ENCODE results near the gene FRRS1L. TPM values are rescaled to one million over a fixed set of nuclear protein-coding genes. Genes with fewer than 3 reads are reported as not detected.
A peak's percentile ranks its signal among the peaks of the same experiment; 100 is the strongest.

FRRS1L gene
- total RNA-seq, 1 experiment from 2014 or later, result not detected

DNA sequence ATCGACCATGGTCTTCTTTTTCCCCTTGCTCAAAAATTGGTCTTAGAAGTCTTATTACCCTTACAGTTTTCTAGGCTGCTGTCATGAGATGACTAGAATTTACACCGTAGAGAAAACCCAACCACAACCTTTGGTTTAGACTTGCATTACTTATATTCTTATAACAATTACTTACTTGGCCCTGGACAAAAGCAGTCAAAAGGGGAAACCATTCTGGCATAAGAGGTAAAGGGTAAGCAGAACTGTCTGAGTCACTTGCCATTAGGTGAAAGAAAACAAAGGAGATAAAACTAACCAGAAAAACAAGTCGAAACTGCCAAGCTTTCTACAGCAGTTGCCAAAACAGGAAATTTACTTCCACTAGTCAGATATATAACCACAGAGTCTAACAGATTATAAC lies 65.2 kb downstream of the FRRS1L start:
- DNase-seq (ENCODE audit: low spot score), result peak; percentile 90

GRCh38 chr9:109101202-109101595 lies 65.8 kb downstream of the FRRS1L start:
- no peak for DNase-seq (ENCODE audit: low spot score)

DNA sequence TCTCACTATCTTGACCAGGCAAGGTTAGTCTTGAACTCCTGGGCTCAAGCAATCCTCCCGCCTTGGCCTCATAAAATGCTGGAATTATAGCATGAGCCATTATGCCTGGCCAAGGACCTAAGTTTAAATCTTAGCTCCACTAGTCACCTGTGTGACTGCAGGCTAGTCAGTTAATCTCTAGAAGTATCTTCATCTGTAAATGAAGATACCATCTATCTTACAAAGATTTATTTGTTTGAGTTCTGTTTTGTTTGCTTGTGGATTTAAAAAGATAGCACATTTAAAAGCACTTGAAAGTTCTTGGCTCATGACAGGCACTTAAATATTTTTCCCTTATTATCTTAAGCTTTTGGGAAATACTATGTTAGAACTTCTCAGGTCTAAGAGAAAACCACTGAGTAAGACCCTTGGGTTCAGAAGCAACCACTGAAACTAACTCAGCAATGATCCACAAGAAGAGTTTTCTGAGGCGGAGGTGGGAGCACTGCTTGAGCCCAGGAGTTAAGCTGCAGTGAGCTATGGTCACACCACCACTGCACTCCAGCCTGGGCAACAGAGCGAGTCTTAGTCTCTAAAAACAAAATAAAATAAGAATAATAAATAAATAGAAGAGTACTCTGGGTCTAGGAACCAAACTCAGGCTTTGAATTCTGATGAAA lies 66.4 kb downstream of the FRRS1L start:
- no peak for DNase-seq (ENCODE audit: low spot score)

DNA sequence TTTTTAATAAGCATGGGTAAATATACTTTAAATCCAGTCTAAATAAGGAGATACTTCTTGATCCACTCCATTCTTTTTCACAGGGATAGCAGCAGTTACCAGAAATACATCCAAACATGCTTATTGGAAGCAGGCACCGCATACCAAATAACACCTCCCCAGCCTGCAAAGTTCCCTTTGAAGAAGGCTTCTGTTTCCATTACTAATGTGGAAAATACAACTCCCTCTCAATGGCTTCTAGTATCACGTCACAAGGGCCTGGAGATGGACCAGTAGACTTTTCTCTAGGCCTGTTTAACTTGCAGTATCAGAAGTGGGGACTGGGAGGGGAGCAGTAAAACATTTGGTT lies 68.1 kb downstream of the FRRS1L start:
- DNase-seq (ENCODE audit: low spot score), result no peak

DNA sequence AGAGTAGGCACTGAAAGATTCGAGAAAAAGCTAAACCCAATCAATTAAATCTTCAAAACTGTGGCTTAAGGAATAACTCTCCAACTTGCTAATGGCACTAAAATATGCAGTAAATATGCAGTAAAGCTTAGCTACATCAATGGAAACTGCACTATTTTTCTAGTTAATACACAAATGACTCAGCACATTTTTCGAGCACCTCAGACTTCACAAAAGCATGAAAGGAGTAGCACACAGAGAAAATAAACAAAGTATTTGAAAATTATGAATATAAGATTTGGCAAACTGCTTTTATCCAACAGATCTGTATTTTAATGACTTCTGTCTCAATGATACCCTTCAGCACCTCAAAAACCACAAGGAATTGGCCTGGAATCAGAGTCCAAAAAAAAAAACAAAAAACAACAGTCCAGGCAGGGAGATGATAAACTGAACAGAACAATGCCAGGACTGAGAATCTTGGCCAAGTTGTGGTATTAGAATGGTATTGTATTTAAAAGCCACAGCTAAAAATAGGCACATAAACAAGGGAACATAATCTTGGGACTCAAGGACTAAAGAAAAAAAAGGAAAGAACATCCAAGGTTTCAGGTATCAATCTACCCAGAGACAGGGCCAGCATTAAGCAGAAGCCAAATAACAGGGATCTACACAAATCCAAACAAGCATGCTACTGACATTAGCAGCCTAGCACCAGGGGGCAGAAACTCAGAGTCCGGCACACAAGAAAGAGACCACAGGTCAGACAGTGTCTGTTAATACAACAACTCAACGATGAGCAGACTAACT lies 68.7 kb downstream of the FRRS1L start:
- peak; percentile 85 for DNase-seq (ENCODE audit: low spot score)

- no peak for DNase-seq (ENCODE audit: low spot score)
Measured at GRCh38 chr9:109097146-109097545, 69.9 kb downstream of the FRRS1L start.

DNA sequence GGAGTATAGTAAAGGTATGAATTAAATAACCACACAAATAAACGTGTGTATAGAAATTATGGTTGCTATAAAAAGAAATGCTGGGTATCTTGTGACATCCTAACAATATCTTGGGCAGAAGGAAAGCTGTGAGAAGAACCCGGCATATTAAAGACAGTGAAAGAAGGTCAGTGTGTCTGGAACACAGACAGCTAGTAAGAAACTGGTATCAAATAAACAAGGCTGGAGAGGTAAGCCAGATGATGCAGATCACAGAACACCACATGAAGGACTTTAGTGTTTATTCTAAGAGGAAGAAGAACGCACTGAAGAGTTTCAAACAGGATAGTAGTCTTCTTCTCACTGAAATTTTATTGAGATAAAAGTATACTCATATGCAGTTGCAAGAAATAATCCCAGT lies 71.7 kb downstream of the FRRS1L start:
- DNase-seq (ENCODE audit: low spot score), result no peak

DNA sequence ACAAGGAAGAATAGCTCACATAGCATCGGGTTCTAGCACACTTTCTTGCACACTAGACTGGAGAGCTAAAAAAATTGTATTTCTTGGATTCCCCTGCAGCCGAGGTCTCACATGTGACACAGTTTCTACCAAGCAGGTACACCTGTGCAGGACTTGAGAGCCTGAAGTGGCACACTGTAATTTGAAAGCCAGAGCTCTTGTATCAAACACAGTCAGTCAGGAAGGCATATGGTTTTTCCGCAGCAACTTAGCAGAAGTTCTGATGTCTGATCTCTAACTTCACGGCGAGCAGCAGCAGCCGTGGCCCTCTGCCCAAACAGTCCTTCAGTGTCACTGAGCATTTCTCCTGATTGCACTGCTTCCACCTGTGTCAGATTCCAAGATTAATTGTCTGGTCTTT lies 72.8 kb downstream of the FRRS1L start:
- no peak for DNase-seq (ENCODE audit: low spot score)

- no peak for DNase-seq (ENCODE audit: low spot score)
Measured at GRCh38 chr9:109092587-109092986, 74.5 kb downstream of the FRRS1L start.

- DNase-seq (ENCODE audit: low spot score), result no peak
Measured at GRCh38 chr9:109092051-109092580, 74.9 kb downstream of the FRRS1L start.

DNA sequence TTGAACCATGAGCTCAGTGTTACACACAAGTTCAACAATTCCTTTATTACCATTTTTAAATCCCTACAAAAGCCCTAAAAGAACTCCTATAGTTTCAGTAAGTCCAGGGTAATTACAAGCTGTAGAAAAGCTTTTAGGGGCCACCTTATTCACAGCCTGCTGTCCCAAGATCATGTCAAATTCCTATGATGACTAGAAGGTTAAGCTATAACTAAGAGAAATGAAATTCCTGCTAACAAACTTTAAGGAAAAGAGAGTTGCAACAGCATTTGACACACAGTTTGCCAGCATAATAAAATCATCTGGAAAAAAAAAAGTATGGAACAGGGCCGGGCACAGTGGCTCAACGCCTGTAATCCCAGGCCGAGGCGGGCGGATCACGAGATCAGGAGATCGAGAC lies 78.8 kb downstream of the FRRS1L start:
- no peak for DNase-seq (ENCODE audit: low spot score)

DNA sequence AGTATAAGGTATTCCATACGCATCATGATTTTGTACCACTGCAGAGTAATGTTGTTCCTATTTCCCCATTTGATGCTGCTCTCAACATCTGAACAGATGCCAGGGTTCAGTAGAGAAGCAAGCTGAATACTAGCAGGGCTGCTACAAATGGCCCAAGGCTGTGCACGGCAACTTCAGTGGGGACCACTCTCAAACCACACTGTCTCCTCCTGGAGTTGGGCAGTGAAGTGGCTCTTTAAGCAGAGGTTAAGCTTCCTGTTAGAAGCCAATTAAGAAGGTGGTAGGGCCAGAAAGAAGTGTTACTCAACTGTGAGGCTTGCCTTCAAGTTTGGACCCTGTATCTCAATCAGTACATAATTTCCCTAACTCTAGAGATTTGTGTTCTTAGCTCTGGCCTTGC lies 79.3 kb downstream of the FRRS1L start:
- no peak for DNase-seq (ENCODE audit: low spot score)

DNA sequence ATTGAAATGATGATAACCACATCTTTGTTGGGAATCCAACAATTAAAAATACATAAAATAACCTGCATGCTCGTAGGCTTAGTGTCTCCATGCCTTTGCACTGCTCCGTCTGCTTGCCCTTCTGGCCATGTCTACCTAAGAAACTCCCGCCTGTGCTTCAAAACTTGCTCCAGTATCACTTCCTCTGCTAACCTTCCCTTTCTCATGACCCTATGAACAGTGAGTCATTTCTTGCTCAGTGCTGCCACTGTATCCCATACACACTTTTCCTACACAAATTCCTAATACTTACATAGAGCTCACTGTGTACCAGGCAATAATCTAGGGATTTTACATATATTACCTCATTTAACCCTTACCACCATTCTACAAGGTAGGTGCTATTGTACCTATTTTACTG lies 80.8 kb downstream of the FRRS1L start:
- DNase-seq (ENCODE audit: low spot score), result no peak

DNA sequence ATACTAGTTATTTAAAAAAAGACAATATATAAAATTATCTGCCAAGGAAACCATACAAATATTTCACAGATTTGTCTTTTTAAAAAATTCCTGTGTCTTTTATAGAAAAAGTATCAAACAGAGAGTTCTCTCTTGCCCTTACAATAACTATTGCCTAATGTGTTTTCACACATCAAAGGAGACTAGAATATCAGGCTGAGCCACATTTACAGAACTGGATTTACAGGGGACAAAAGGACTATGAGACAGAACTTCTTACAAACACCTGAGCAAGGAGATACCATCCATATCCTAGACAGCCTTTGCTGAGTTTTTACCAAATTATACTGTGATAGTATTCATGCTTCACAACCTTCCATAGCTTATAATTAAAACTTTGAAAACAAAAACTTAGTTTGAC lies 81.5 kb downstream of the FRRS1L start:
- no peak for DNase-seq (ENCODE audit: low spot score)

DNA sequence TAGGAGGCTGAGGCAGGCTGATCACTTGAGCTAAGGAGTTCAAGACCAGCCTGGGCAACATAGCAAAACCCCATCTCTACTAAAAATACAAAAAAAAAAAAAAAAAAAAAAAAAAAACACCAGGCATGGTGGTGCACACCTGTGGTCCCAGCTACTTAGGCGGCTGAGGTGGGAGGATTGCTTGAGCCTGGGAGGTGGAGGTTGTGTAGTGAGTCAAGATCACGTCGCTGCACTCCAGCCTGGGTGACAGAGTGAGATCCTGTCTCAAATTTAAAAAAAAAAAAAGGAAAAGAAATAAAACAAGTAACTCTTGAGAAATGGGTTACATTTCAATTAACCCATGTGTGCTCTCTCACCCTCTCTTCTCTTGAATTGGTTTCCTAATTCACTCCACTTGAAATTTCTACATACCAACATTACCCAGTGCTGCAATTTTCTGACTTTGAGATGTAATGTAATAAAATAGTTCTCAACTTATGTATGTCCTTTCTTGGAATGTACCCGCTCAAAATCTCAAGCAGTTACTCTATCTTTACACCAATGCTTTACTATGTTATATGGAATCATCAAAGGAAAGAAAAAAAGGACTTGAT lies 83.1 kb downstream of the FRRS1L start:
- DNase-seq (ENCODE audit: low spot score), result no peak

- DNase-seq (ENCODE audit: low spot score), result no peak
Measured at GRCh38 chr9:109083141-109083540, 83.9 kb downstream of the FRRS1L start.

- DNase-seq (ENCODE audit: low spot score), result no peak
Measured at GRCh38 chr9:109082091-109082620, 84.9 kb downstream of the FRRS1L start.

Other genes with a start within 250 kb of the FRRS1L start
- gene ELP1, start 233.1 kb downstream of the FRRS1L start, total RNA-seq (2014; rRNA removed; shearing (Covaris generic)), result 37.1 and 40.0 TPM in 2 replicates
- 13.1 and 15.5 TPM in 2 replicates for gene ABITRAM, start 232.8 kb downstream of the FRRS1L start, total RNA-seq (2014; rRNA removed; shearing (Covaris generic))
- 169 and 180 TPM in 2 replicates for gene CTNNAL1, start 153.8 kb downstream of the FRRS1L start, total RNA-seq (2014; rRNA removed; shearing (Covaris generic))
- gene TMEM245, start 47.3 kb downstream of the FRRS1L start, total RNA-seq (2014; rRNA removed; shearing (Covaris generic)), result 45.5 and 46.0 TPM in 2 replicates
- gene EPB41L4B, start 153.8 kb upstream of the FRRS1L start, total RNA-seq (2014; rRNA removed; shearing (Covaris generic)), result 0.93 and 1.7 TPM in 2 replicates